CD4-positive, alpha-beta T cell (primary cell): ENCODE results near the gene CNR1. TPM values are rescaled to one million over a fixed set of nuclear protein-coding genes. Genes with fewer than 3 reads are reported as not detected.

Experiments used
- ATAC-seq: fragments of 200-7000 bp; cut with Tn5 transposase; one replicate; pipeline ENCODE4 v1.10.0; 2022; ENCODE audit warnings: mild to moderate bottlenecking; ENCODE audit not compliant: poor library complexity
- CTCF ChIA-PET: fragments of 350-600 bp; sonication (Branson Sonifier 250); formaldehyde crosslinking; loops from one replicate; lab custom pipeline; 2021; ENCODE audit warnings: antibody characterized with exemption, inconsistent platforms; lab: Charles Lee
- POLR2A ChIA-PET: fragments of 350-600 bp; sonication (Branson Sonifier 250); formaldehyde crosslinking; loops from one replicate; lab custom pipeline; 2021; ENCODE audit warnings: antibody characterized with exemption, inconsistent platforms; lab: Charles Lee
- DNase-seq, 14 experiments: peaks; one replicate each; pipeline ENCODE4 v3.0.0-alpha.2; 2013 to 2020; ENCODE audit warnings: mixed read lengths in 2 of 14
- H3K27ac ChIP-seq, 2 donors: one replicate each; pipeline versions ENCODE4 v1.5.1 to v1.7.0; 2013; ENCODE audit warnings: low read length in 2 of 2, low read depth in 1 of 2, mild to moderate bottlenecking in 1 of 2
- H3K27me3 ChIP-seq, 2 experiments: 1 replicate in 1 of 2; 2 replicates in 1 of 2; pipeline versions ENCODE4 v1.6.1 to v1.7.0; 2013; ENCODE audit warnings: low read length in 2 of 2, control low read depth in 1 of 2, mild to moderate bottlenecking in 1 of 2, moderate library complexity in 1 of 2; ENCODE audit not compliant: insufficient read depth in 2 of 2, control insufficient read depth in 1 of 2
- H3K36me3 ChIP-seq: one replicate; pipeline ENCODE4 v1.6.1; 2013; ENCODE audit warnings: low read length, control low read depth; ENCODE audit not compliant: insufficient read depth
- H3K4me1 ChIP-seq: one replicate; pipeline ENCODE4 v1.6.1; 2013; ENCODE audit warnings: low read length, control low read depth; ENCODE audit not compliant: insufficient read depth
- H3K4me3 ChIP-seq: one replicate; pipeline ENCODE4 v1.5.1; 2013; ENCODE audit warnings: mild to moderate bottlenecking, low read length, moderate library complexity
- H3K9me3 ChIP-seq, 2 experiments: 1 replicate in 1 of 2; 2 replicates in 1 of 2; pipeline versions ENCODE4 v1.6.1 to v1.7.0; 2013; ENCODE audit warnings: low read length in 2 of 2, mild to moderate bottlenecking in 2 of 2, control low read depth in 1 of 2, moderate library complexity in 1 of 2; ENCODE audit not compliant: control insufficient read depth in 1 of 2, insufficient read depth in 1 of 2
- H3K27ac Mint-ChIP-seq: one replicate; pipeline ENCODE4 v1.8.0; 2020; ENCODE audit warnings: mixed read lengths
- H3K27me3 Mint-ChIP-seq: one replicate; pipeline ENCODE4 v1.8.0; 2021; ENCODE audit warnings: mixed read lengths
- H3K36me3 Mint-ChIP-seq: one replicate; pipeline ENCODE4 v1.8.0; 2021; ENCODE audit warnings: low read depth, mixed read lengths
- H3K4me1 Mint-ChIP-seq: one replicate; pipeline ENCODE4 v1.8.0; 2021; ENCODE audit warnings: low read depth, mixed read lengths
- H3K4me3 Mint-ChIP-seq: one replicate; pipeline ENCODE4 v1.8.0; 2020; ENCODE audit warnings: mild to moderate bottlenecking, mixed read lengths
- H3K9me3 Mint-ChIP-seq: one replicate; pipeline ENCODE4 v1.8.0; 2020; ENCODE audit warnings: mixed read lengths
- CTCF ChIP-seq: fragments of 200-600 bp; IDR thresholded peaks from one replicate; pipeline ENCODE4 v1.8.0; 2022; ENCODE audit warnings: antibody characterized with exemption, mild to moderate bottlenecking
- intact Hi-C, 2 experiments: fragments of 100-400 bp; cut with DNase I in 1 of 2; cut with micrococcal nuclease in 1 of 2; formaldehyde crosslinking; loops; one replicate each; pipeline versions ENCODE4 v1.15.1 to v1.9.0; 2023 to 2025; cut with DNase I, micrococcal nuclease
- total RNA-seq, 174 experiments: library from RNA in 2 of 174; stranded (reverse) in 2 of 174; gene quantifications; one replicate each; pipeline ENCODE4 v1.2.3 and lab custom pipeline; 2021 to 2026

CNR1 gene
- total RNA-seq, 2 experiments from 2014 or later, result not detected

- H3K4me1 Mint-ChIP-seq, result no peaks in the 10 kb centered on the region
- H3K27me3 ChIP-seq, result no peaks in the 10 kb centered on the region
- H3K9me3 Mint-ChIP-seq, result no peaks in the 10 kb centered on the region
- POLR2A ChIA-PET, result no interaction called here
- H3K27me3 Mint-ChIP-seq, result peaks cover 52% of the 10 kb centered on the region
- CTCF ChIA-PET, result no interaction called here
- intact Hi-C loops, result no loop called here
- H3K9me3 ChIP-seq, result no peaks in the 10 kb centered on the region
- ATAC-seq, result no peak
- no peak for DNase-seq
- H3K4me3 ChIP-seq, result no peak overlapping the region
- no peaks in the 10 kb centered on the region for H3K36me3 ChIP-seq
- H3K4me3 Mint-ChIP-seq, result no peak overlapping the region
- no peak for TF ChIP-seq CTCF
- H3K27ac Mint-ChIP-seq, result no peak overlapping the region
- H3K27ac ChIP-seq, result no peak overlapping the region
- no peaks in the 10 kb centered on the region for H3K4me1 ChIP-seq
- H3K36me3 Mint-ChIP-seq, result no peaks in the 10 kb centered on the region
Observed at GRCh38 chr6:88114838-88115237, 51.3 kb downstream of the CNR1 start.

GRCh38 chr6:88111991-88112390 lies 54.2 kb downstream of the CNR1 start:
- no peak overlapping the region for H3K4me3 ChIP-seq
- no peaks in the 10 kb centered on the region for H3K4me1 ChIP-seq
- no peak for TF ChIP-seq CTCF
- no peaks in the 10 kb centered on the region for H3K9me3 ChIP-seq
- Mint-ChIP-seq H3K27me3 (peaks cover 48% of the 10 kb centered on the region), H3K4me1 (no peaks in the 10 kb centered on the region), H3K4me3 (no peak overlapping the region), H3K9me3 (no peaks in the 10 kb centered on the region), H3K27ac (no peak overlapping the region), H3K36me3 (no peaks in the 10 kb centered on the region)
- H3K27ac ChIP-seq, result no peak overlapping the region
- intact Hi-C loops, result no loop called here
- POLR2A ChIA-PET, result no interaction called here
- ATAC-seq, result no peak
- no peaks in the 10 kb centered on the region for H3K36me3 ChIP-seq
- no peaks in the 10 kb centered on the region for H3K27me3 ChIP-seq
- no peak for DNase-seq
- CTCF ChIA-PET, result no interaction called here

GRCh38 chr6:88107241-88107640 lies 58.9 kb downstream of the CNR1 start:
- no peak overlapping the region for H3K27ac ChIP-seq
- Mint-ChIP-seq H3K27ac (no peak overlapping the region), H3K27me3 (peaks cover 29% of the 10 kb centered on the region), H3K4me1 (no peaks in the 10 kb centered on the region), H3K4me3 (no peak overlapping the region), H3K36me3 (no peaks in the 10 kb centered on the region), H3K9me3 (no peaks in the 10 kb centered on the region)
- no peaks in the 10 kb centered on the region for H3K4me1 ChIP-seq
- H3K9me3 ChIP-seq, result no peaks in the 10 kb centered on the region
- DNase-seq, result no peak
- ATAC-seq, result no peak
- H3K36me3 ChIP-seq, result no peaks in the 10 kb centered on the region
- TF ChIP-seq CTCF, result no peak
- H3K4me3 ChIP-seq, result no peak overlapping the region
- ChIA-PET POLR2A (no interaction called here), CTCF (no interaction called here)
- H3K27me3 ChIP-seq, result no peaks in the 10 kb centered on the region
- intact Hi-C loops, result no loop called here
